Measurements from ENCODE around the gene ARID4A. TPM values are rescaled to one million over a fixed set of nuclear protein-coding genes. Genes with fewer than 3 reads are reported as not detected.
"Not testable (repeated sequence)": the region's sequence is repeated elsewhere in the genome, so short reads cannot be mapped to it uniquely, and the experiment has no call there.

ARID4A gene
- total and polyA plus RNA-seq, 9 donors, result 9.2 to 15.4 (median 13.5) TPM

- Histone ChIP-seq H3K27me3 (ENCODE audit: control insufficient read depth, insufficient read depth, low read length) (no peaks in the 10 kb centered on the region), H3K36me3 (ENCODE audit: control insufficient read depth, insufficient read depth, low read length) (no peaks in the 10 kb centered on the region), H3K4me3 (ENCODE audit: low read length) (no peak overlapping the region), H3K9me3 (replicated peaks; ENCODE audit: control insufficient read depth, low read depth, low read length) (no peaks in the 10 kb centered on the region), H3K4me1 (ENCODE audit: control insufficient read depth, insufficient read depth, low read length) (peaks cover 8% of the 10 kb centered on the region), H3K27ac (ENCODE audit: low read length) (no peak overlapping the region)
- no peak for DNase-seq
- 92% methylated on average over 5 of the region's 6 CpGs for WGBS (ENCODE audit: insufficient coverage)
Measured at GRCh38 chr14:58397156-58397555, 98.8 kb downstream of the ARID4A start.

- H3K9me3 ChIP-seq (replicated peaks; ENCODE audit: control insufficient read depth, low read depth, low read length), result no peaks in the 10 kb centered on the region
- no peak overlapping the region for H3K27ac ChIP-seq (ENCODE audit: low read length)
- H3K27me3 ChIP-seq (ENCODE audit: control insufficient read depth, insufficient read depth, low read length), result no peaks in the 10 kb centered on the region
- no peak overlapping the region for H3K4me3 ChIP-seq (ENCODE audit: low read length)
- H3K36me3 ChIP-seq (ENCODE audit: control insufficient read depth, insufficient read depth, low read length), result no peaks in the 10 kb centered on the region
- DNase-seq, result no peak
- peaks cover 8% of the 10 kb centered on the region for H3K4me1 ChIP-seq (ENCODE audit: control insufficient read depth, insufficient read depth, low read length)
Measured at GRCh38 chr14:58398495-58398894, 100.1 kb downstream of the ARID4A start.

GRCh38 chr14:58398895-58399294, 100.5 kb downstream of the ARID4A start:
- no peak overlapping the region for H3K27ac ChIP-seq (ENCODE audit: low read length)
- DNase-seq, result no peak
- H3K4me3 ChIP-seq (ENCODE audit: low read length), result no peak overlapping the region
- WGBS (ENCODE audit: insufficient coverage), result 61% methylated on average over 2 of the region's 3 CpGs
- H3K9me3 ChIP-seq (replicated peaks; ENCODE audit: control insufficient read depth, low read depth, low read length), result no peaks in the 10 kb centered on the region
- H3K36me3 ChIP-seq (ENCODE audit: control insufficient read depth, insufficient read depth, low read length), result no peaks in the 10 kb centered on the region
- no peaks in the 10 kb centered on the region for H3K27me3 ChIP-seq (ENCODE audit: control insufficient read depth, insufficient read depth, low read length)
- H3K4me1 ChIP-seq (ENCODE audit: control insufficient read depth, insufficient read depth, low read length), result peaks cover 8% of the 10 kb centered on the region

GRCh38 chr14:58401587-58401986, 103.2 kb downstream of the ARID4A start:
- no peaks in the 10 kb centered on the region for H3K4me1 ChIP-seq (ENCODE audit: control insufficient read depth, insufficient read depth, low read length)
- no peak overlapping the region for H3K4me3 ChIP-seq (ENCODE audit: low read length)
- H3K27ac ChIP-seq (ENCODE audit: low read length), result no peak overlapping the region
- no CpG with 5 or more reads among the region's 3 CpGs for WGBS (ENCODE audit: insufficient coverage)
- no peak for DNase-seq
- H3K27me3 ChIP-seq (ENCODE audit: control insufficient read depth, insufficient read depth, low read length), result no peaks in the 10 kb centered on the region
- no peaks in the 10 kb centered on the region for H3K36me3 ChIP-seq (ENCODE audit: control insufficient read depth, insufficient read depth, low read length)
- H3K9me3 ChIP-seq (replicated peaks; ENCODE audit: control insufficient read depth, low read depth, low read length), result no peaks in the 10 kb centered on the region

- peak; percentile 35 for DNase-seq
- no peaks in the 10 kb centered on the region for H3K27me3 ChIP-seq (ENCODE audit: control insufficient read depth, insufficient read depth, low read length)
- H3K4me3 ChIP-seq (ENCODE audit: low read length), result no peak overlapping the region
- peaks cover 21% of the 10 kb centered on the region for H3K36me3 ChIP-seq (ENCODE audit: control insufficient read depth, insufficient read depth, low read length)
- H3K9me3 ChIP-seq (replicated peaks; ENCODE audit: control insufficient read depth, low read depth, low read length), result no peaks in the 10 kb centered on the region
- no CpG with 5 or more reads among the region's 3 CpGs for WGBS (ENCODE audit: insufficient coverage)
- H3K4me1 ChIP-seq (ENCODE audit: control insufficient read depth, insufficient read depth, low read length), result no peaks in the 10 kb centered on the region
- H3K27ac ChIP-seq (ENCODE audit: low read length), result no peak overlapping the region
Measured at GRCh38 chr14:58408681-58409215, 110.4 kb downstream of the ARID4A start.

- H3K4me1 ChIP-seq (ENCODE audit: control insufficient read depth, insufficient read depth, low read length), result no peaks in the 10 kb centered on the region
- no peaks in the 10 kb centered on the region for H3K27me3 ChIP-seq (ENCODE audit: control insufficient read depth, insufficient read depth, low read length)
- H3K9me3 ChIP-seq (replicated peaks; ENCODE audit: control insufficient read depth, low read depth, low read length), result no peaks in the 10 kb centered on the region
- no peak overlapping the region for H3K4me3 ChIP-seq (ENCODE audit: low read length)
- WGBS (ENCODE audit: insufficient coverage), result 100% methylated on average over 1 of the region's 1 CpG
- no peak overlapping the region for H3K27ac ChIP-seq (ENCODE audit: low read length)
- H3K36me3 ChIP-seq (ENCODE audit: control insufficient read depth, insufficient read depth, low read length), result peaks cover 43% of the 10 kb centered on the region
- DNase-seq, result no peak
Measured at GRCh38 chr14:58414845-58415244, 116.5 kb downstream of the ARID4A start.

- Histone ChIP-seq H3K9me3 (replicated peaks; ENCODE audit: control insufficient read depth, low read depth, low read length) (no peaks in the 10 kb centered on the region), H3K36me3 (ENCODE audit: control insufficient read depth, insufficient read depth, low read length) (peaks cover 39% of the 10 kb centered on the region), H3K27ac (ENCODE audit: low read length) (no peak overlapping the region), H3K4me3 (ENCODE audit: low read length) (no peak overlapping the region), H3K4me1 (ENCODE audit: control insufficient read depth, insufficient read depth, low read length) (no peaks in the 10 kb centered on the region), H3K27me3 (ENCODE audit: control insufficient read depth, insufficient read depth, low read length) (no peaks in the 10 kb centered on the region)
- WGBS (ENCODE audit: insufficient coverage), result 98% methylated on average over 6 of the region's 10 CpGs
- DNase-seq, result no peak
Measured at GRCh38 chr14:58415636-58416547, 117.5 kb downstream of the ARID4A start.

GRCh38 chr14:58416934-58417333, 118.6 kb downstream of the ARID4A start:
- peaks cover 32% of the 10 kb centered on the region for H3K36me3 ChIP-seq (ENCODE audit: control insufficient read depth, insufficient read depth, low read length)
- not testable (repeated sequence) for H3K4me1 ChIP-seq (ENCODE audit: control insufficient read depth, insufficient read depth, low read length); H3K27me3 ChIP-seq (ENCODE audit: control insufficient read depth, insufficient read depth, low read length); H3K9me3 ChIP-seq (replicated peaks; ENCODE audit: control insufficient read depth, low read depth, low read length); H3K27ac ChIP-seq (ENCODE audit: low read length); DNase-seq; H3K4me3 ChIP-seq (ENCODE audit: low read length)
- 100% methylated on average over 1 of the region's 1 CpG for WGBS (ENCODE audit: insufficient coverage)

Other genes starting within 250 kb of the ARID4A start
- 11.3 TPM for gene ARMH4, start 146.3 kb upstream of the ARID4A start, total RNA-seq
- gene ARMH4, start 146.3 kb upstream of the ARID4A start, polyA plus RNA-seq (ENCODE audit: insufficient read depth in 1 of 8, insufficient read length in 8 of 8, low replicate concordance in 1 of 8), result 10 to 100 TPM in 3 of 8 donors, 1 to 10 TPM in 5; 4.8 to 17.6 (median 8.5) TPM
- gene ACTR10, start 98.4 kb upstream of the ARID4A start, total RNA-seq, result 67.7 TPM
- 10 to 100 TPM; 59.4 to 74.8 (median 69.3) TPM for gene ACTR10, start 98.4 kb upstream of the ARID4A start, polyA plus RNA-seq (ENCODE audit: insufficient read depth in 1 of 8, insufficient read length in 8 of 8, low replicate concordance in 1 of 8)
- 56.3 TPM for gene PSMA3, start 53.7 kb upstream of the ARID4A start, total RNA-seq
- gene PSMA3, start 53.7 kb upstream of the ARID4A start, polyA plus RNA-seq (ENCODE audit: insufficient read depth in 1 of 8, insufficient read length in 8 of 8, low replicate concordance in 1 of 8), result 100 to 1,000 TPM in 1 of 8 donors, 10 to 100 TPM in 7; 82.0 to 104 (median 89.3) TPM
- not detected for gene TOMM20L, start 97.4 kb downstream of the ARID4A start, total RNA-seq
- under 1 TPM in 7 of 8 donors, not detected in 1; 0.44 to 0.90 (median 0.78) TPM for gene TOMM20L, start 97.4 kb downstream of the ARID4A start, polyA plus RNA-seq (ENCODE audit: insufficient read depth in 1 of 8, insufficient read length in 8 of 8, low replicate concordance in 1 of 8)
- 42.5 TPM for gene TIMM9, start 129.0 kb downstream of the ARID4A start, total RNA-seq
- gene TIMM9, start 129.0 kb downstream of the ARID4A start, polyA plus RNA-seq (ENCODE audit: insufficient read depth in 1 of 8, insufficient read length in 8 of 8, low replicate concordance in 1 of 8), result 10 to 100 TPM; 77.4 to 99.1 (median 86.9) TPM
- gene KIAA0586, start 129.2 kb downstream of the ARID4A start, total RNA-seq, result 20.1 TPM
- 10 to 100 TPM; 11.2 to 17.8 (median 16.7) TPM for gene KIAA0586, start 129.2 kb downstream of the ARID4A start, polyA plus RNA-seq (ENCODE audit: insufficient read depth in 1 of 8, insufficient read length in 8 of 8, low replicate concordance in 1 of 8)